NCI-H345 treated with DMSO at 0.1 percent for 48 hours (cell line): ENCODE measurements around the gene TMEM115.

Experiments
- DNase-seq: peaks from one replicate; lab custom pipeline; 2025; ENCODE audit not compliant: unreplicated experiment; lab: John Stamatoyannopoulos, UW

The TMEM115 gene, protein sequence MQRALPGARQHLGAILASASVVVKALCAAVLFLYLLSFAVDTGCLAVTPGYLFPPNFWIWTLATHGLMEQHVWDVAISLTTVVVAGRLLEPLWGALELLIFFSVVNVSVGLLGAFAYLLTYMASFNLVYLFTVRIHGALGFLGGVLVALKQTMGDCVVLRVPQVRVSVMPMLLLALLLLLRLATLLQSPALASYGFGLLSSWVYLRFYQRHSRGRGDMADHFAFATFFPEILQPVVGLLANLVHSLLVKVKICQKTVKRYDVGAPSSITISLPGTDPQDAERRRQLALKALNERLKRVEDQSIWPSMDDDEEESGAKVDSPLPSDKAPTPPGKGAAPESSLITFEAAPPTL

DNA sequence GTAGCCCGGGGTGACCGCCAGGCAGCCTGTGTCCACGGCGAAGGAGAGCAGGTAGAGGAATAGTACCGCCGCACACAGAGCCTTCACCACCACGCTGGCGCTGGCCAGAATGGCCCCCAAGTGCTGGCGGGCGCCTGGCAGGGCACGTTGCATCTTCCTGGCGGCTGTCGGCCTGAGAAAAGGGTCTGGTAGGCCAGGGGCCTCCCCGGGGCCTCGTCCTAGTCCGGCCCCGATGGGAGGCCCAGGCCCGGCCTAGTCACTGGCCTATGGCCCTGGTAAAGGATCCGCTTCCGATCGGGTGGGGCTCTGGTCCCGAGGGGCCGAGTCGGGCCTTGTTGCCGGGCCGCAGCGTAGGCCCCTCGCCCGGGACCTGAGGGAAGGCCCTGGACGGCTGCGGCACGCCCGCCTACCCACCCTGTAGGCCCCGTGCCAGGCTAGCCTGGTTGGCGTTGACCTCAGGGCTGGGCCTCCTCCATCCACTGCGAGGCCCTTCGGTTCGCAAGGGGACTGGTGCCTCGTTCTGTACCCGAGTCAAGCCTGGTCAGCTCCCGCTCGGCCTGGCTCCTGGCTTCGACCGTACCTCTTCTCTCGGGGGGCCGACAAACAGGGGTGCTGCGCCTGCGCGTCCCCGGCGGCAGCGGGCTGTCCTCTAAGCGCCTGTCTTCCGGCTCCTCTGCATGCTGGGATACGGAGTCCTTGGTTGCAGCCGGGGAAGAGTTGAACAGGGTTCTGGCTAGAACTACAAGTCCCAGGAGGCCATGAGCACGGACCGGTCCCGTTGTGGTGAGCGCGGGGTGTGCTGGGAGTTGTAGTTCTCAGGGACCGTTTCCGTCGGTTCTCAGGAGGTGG, at the start of gene TMEM115:
Gene TMEM115 (minus strand): TSS at position 611 of the 849 bp plus-strand sequence. CDS start 458 bp downstream, at position 153.
- DNase-seq, result peak; percentile 85

DNA sequence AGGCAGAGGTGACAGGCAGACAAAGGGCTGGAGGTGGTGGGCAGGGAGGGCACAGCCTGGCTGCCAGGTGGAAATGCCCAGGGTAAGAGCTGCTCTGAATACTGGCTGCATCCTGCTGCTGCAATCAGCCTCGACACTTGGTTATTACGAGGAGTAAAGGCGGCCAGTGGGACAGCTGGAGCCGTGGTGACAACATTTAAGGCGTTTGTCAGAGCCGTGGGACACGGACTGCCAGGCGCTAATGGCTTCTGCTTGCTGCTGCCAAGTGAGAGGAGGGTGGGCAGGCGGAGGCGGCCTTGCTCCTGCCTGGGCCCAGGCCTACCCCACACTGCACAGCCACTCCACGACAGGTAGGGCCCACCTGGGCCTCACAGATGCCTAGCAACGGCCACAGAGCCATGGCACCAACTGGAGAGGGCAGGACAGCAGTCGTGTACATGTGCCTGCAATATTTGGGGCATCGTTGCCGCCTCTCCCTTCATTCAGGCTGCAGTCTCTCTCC, 49.2 kb upstream of the TMEM115 start:
- DNase-seq, result no peak

DNA sequence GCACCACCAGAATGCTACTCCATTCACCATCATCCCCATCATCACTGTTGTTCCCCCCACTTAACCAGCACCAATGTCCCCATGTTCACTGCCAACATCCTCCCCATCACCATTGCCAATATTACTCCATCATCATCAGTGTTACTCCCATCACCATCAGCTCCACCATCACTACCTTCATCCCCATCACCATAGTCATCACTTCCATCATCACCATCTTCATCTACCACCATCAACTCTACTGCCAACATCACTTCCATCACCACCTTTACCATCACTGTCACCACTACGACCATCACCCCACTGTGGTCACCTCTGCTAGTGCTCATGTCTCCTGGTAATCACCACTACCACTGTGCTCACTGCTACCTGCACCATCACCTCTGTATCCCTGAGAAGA, 47.2 kb upstream of the TMEM115 start:
- no peak for DNase-seq

DNA sequence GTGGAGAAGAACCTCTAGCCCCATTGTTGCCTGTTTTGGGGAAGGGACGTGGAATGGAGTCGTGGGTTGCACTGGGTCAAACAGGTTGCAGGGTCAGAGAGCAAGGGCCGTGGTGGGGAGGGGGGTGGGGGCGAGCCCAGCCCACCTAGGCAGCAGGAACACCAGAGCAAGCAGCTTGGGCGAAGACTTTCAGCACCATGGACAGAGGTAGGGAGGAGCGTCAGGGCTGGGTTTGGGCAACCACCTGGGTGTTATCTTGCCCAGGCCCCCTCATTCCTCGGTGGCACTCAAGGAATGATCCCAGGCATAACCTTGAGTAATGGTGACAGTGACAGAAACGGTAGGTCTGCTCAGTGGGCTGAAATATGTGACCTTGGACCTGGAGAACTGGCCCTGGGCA, 45.9 kb upstream of the TMEM115 start:
- no peak for DNase-seq

DNA sequence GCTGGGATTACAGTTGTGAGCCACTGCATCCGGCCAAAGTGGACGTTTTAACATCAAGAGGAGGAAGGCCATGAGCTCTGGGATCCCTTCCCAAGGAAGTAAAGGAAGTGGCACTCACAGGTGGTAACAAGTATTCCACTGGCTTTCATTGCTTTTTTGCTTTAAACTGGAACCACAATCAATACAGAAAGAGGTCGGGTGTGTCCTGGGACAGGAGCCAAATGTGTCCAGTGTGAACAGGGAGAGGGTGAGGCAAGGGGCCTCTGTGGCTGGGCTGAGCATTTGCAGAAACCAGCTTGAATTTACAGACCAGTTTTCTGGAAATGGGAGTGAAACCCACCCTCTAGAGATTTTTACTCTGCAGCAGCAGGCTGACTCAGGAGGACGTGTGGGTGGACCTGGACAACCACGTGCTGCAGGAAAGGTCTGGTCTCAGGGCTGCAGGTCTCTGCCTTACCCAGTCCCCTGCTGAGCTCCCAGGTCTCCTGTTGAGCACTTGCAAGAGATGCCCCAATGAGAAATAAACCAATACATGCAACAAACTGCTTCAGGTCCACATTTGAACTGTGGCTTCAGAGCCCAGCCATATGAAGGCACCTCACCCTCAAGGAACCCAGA, 42.8 kb upstream of the TMEM115 start:
- DNase-seq, result no peak

DNA sequence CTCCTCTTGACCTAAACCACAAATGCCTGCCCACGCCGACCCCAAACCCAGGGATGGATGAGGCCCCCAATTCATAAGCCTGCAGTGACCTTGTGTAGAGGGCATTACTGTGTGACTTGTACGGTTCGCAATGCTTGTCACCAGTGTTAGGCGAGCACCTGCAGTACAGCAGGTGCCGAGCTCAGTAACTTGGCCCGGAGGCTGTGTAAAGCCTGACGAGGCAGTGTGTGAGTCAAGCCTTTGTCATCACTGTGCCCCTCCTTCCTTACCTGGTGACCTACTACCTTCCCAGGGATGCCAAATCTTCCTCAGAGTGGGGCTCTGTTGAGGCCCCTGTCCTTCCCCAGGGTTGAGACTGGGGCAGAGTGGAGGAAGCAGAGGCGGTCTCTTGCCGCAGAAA, 37.2 kb upstream of the TMEM115 start:
- DNase-seq, result no peak

DNA sequence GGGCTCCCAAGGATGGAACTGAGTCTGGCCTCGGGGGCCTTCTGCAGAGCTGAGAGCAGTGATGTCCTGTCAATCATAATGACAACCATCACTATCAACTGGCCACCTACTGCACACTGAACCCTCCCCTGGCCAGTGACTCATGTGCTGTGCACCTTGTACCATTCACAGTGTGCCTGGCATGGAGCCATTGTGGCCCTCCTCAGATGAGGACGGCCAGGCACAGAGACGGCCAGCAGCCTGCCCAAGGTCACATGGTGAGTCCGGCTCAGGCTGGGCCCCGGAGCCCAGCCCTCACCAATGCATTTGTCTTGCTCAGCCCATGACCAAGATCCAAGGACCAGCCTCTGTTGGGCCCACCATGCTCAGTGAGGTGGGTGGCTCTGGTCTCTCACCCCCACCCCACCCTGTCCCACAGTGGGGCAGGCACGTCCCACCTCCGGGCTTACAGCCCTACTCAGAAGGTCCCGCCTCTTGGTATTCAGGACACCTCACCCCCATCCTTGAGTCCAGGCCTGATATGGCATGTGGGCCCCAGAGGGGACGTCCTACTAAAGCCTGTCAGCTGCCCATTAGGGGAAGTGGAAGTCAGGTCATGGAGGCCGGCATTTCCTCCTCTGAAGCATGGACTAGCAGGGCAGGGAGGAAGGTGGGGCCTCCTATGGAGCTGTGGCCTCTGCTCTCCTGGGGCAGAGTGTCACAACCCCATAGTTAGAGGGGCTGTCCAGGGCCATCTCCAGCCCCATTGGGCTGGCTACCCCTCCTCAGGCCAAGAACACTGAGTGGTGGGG, 35.9 kb upstream of the TMEM115 start:
- DNase-seq, result no peak

DNA sequence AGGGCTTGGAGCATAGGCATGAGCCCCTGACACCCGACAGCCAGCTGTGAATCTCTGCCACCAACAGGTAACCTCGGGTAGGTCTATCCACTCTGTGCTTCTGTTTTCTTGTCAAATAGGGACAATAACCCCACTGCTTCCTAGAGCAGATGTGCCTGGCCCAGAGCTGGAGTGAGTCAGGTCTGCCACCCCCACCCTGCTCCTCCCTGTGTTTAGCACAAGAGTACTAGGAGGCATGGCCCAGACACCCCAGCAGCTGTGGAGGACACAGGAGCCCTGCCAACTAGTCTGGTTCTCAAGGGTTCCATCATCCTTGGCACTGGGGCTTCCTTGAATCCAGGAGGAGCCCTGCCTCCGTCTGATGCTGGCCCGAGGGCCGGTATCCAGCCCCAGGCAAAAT, 33.7 kb upstream of the TMEM115 start:
- no peak for DNase-seq

DNA sequence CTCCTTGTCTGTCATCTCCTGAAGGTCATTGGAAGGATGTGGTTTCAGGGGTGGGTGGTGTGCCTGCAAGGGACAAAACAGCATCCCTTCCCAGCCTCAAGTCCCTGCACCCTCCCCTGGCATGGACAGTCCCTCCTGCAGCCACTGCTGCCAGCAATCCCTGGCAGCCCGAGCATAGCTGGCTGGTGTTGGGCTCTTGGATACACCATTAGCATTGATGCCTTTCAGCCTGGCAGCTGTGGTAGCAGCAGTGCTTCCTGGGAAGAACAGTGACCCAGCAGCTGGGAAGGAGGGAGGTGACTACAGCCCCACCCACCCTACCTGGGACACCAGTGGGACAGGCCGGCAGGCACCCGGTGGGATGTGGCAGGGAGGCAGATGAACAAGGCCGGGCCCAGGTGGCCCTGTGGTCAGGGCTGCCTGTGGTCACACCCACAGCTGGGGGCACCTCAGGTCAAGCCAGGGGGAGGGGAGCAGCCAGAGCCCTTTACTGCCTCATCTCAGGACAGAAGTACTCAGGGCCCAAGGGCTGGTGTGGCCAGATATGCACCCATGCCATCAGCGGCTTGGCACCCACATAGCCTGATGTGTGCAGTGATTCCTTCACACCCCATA, 32.9 kb upstream of the TMEM115 start:
- no peak for DNase-seq

DNA sequence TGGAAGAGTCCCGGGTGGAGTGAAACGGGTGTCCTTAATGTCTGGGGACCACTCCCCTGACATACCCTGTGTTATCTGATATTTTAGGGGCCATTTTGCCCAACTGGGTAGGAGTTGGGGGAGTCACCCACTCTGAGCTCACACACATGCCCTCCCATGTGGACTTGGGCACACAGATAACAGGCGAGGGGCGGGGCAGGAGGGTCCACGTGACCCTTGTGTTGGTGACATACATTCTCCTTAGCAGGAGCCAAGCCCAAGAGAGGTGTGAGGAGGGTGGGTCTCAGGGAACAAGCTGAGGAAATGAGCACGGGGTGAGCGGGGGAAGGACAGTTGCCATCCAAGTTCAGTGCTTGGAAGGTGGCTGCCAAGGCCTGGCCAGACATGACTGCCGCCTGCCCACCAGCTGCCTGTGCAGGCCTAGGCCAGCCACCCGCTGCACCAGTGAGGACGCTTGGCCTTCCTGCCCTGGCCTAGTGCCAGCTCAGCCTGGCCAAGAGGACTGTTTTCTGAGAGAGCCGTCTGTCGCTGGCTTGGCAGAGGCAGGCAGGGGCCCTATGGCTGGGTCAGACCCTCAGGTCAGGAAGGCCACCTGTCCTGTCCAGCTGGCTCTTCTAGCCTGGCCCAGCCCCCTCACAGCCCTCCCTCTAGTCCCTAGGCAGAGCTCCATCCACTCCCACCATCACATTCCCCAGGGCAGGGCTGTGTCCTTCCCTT, 31.3 kb upstream of the TMEM115 start:
- DNase-seq, result no peak

DNA sequence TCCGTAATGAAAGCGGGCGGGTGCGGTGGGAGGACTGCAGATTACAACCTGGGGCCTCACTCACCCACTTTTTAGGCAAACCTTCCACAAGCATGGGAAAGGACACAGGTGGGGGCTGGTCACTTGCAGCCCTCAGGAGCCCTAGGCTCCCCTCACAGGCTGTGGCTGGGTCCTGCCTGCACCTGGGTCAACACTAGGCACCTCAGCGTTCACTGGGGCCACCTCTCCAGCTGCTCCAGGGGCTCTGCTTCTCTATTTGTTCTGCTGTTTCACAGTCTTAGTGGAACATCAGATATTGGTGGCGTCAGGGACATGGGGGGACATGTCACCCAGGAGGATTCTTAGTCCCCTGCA, 30.1 kb upstream of the TMEM115 start:
- no peak for DNase-seq

DNA sequence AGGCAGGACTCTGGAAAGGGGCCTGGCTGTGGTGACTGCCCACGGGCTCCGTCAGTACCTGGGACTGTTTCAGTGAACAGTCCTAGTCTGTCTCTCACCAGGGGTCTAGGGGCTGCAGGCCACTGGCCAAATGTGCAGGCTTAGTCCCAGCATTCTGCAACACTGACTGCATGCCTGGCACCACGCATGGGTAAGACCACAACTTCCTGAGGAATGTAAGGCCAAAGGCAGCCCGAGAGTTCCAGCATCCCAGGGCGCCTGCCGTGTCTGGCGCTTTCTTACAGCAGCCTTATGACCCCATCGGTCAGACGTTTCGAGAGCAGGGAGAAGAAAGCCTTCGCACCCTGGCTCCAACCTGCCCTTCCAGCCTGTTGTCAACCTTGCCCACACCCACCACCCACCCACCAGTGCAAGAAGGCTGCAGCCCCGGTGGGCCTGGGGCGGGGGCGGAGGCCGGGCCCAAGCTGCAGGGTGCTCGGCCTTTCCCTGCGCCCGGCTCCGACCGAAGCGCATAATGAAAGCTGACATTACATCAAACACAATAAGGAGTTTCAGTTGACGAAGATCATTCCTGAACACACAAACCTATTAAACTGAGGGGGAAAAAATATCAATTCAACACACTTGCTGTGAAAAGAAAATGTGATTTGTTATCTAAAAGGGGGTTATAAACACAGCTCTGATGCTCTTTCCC, 29.5 kb upstream of the TMEM115 start:
- DNase-seq, result no peak

DNA sequence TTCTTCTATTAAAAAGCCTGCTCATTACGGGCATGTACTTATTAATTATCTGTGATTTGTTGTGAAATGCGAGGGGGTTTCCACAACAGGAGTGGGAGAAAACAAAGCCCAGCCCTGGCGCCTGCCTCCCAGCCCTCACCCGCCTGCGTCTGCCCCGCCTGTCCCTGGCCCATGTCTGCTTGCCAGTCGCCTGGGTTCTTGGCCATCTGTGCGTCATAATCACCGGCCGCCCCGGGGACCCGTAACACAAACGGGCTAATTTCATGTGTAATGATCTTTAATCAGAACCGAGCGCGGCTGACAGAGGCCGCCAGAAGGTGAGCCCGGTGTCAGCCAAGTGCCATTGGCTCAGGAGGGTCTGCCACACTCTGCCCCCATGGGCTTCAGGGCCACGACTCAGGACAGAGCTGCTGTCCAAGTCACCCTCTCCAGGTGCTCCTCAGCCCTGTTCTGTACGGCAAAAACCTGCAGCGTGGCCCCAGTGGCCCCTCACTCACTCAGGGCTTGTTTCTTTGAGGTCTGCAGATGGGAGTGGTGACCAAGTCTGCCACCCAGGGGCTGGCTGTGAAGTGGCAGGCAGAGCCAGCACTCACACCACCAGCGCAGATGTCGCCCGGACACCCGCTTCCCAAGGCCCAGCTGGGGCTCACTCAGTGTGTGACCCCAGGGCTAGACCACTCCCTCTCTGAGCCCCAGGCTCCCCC, 28.8 kb upstream of the TMEM115 start:
- DNase-seq, result no peak

DNA sequence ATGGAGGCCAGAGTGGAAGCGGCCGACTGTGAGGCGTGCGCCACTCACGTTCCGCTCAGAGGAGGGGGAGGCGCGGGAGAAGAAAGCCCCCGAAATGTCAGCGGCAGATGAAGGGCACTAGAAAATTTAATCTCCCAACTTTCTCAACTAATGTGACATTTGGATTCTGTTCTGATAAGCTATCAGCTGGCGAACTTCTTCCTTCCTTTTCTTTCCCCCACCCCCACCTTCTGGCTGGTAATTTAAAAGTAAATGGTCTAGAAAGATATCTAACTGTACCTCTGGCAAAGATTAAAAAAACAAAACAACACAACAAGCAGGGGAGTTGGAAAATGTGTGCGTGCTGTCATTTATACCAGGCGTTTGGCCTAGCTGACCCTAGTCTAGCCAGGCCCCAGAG, 26.4 kb upstream of the TMEM115 start:
- DNase-seq, result no peak

DNA sequence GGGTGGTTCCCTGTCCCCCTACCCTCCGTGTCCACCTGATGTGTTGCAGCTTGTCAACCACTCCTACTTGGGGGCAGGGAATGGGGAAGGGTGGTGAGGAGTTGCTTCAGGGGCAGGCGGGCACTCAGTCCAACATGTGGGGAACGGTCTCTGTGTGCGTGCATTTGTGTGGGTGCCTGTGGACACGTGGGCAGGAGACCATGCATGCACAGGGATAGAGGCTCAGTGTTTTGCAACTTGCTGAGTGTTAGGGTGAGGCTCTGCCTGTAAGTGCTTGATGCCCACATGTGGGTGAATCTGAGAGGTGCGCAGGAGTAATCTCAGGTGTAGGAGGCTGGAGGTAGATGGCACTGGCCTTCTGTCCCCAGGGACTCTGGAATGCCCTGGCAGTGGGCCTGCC, 24.4 kb upstream of the TMEM115 start:
- DNase-seq, result no peak

DNA sequence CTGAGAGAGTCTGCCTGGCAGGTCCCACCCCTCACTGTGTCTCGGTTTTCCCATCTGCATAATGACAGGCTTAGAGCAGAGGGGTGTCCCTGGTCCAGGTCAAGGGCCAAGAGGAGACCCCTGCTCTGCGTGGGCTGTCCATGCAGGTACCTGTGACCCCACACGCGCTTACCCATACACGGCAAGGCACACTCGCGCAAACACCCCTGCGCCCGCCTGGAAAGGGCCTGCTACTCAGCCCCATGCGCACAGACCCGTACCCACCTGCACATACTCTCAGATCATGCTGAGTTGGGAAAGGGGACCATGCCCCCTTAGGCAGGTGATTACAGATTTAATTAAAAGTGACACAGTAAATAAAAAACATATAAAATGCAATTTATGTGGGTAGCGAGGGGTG, 23.4 kb upstream of the TMEM115 start:
- DNase-seq, result no peak

DNA sequence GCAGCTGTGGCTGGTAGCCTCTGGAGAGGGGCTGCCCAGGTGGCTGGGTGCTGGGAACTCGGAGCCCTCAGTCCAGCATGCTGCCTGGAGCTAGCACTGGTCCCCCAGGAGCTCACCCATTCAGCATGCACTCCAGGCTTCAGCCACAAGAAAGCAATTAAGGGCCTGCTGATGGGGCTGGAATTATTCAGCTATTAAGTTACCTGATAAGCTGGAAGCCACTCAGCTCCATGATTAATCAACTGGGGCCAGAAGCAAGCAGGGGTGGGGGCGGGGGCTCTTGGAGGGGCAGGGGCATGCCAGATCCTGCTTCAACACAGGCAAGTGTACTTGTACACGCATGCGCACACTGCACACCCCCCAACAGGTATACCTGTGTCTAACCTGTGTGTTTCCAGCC, 22.1 kb upstream of the TMEM115 start:
- DNase-seq, result no peak

DNA sequence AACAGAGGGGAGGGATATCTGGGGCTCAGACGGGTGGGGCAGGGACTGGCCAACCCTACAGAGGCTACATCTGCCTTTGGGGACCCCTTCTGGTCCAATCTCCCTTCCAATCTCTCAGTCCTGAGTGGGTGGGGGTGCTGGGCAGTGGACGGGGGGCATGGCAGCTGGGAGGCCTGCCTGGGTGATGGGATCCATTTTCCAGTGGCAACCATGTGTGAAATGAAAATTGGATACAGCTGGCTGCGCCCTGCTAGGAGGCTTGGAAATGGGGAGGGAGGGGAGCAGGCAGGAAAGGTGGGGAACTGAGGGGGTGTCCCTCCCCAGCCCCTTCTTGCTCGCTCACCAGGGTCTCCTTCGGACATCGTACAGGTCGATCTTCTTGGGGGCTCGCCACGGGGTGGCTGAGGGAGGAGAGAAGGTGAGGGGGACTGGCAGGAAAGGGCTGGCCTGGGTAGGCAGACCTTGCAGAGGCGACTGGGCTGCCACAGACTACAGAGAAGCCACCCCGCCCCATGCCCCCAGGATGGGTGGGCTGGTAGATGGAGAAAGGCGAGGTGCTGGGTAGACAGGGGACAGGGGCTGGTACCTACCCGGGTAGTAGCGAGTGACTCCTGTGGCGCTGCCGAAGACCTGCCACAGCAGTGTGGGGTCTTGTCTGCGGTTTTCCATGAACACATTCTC, 21.2 kb upstream of the TMEM115 start:
- DNase-seq, result no peak
